ENCODE measurements around the gene BASP1.
"Not testable (repeated sequence)": the region's sequence is repeated elsewhere in the genome, so short reads cannot be mapped to it uniquely, and the experiment has no call there.

BASP1 gene

DNA sequence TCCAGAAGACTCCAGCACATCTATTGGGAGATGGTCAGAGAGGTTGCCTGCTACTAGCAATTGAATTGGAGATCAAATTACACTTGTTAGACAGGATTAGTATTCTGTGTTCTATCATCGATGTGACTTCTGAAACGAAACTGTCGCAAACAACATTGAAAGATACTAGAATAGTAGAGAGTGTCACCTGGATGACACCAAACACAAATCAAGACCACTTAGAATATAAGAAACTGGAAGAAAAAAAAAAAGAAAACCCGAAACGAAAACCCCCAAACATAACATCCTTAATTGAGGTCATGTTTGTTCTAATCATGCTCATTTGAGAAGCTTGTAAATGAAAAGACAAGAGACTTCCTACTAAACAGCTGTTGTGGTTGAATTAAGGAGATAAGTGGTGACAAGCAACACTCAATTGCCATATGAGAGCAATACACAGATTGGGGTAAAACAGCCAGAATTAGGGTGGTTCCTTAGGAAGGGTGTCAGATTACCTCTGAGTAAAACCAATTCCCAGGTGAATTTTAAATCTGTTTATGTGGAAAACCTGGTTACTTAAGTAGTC lies 97.6 kb downstream of the BASP1 start:
- Histone ChIP-seq H3K4me1 (ENCODE audit: insufficient read depth, low read length) (peaks cover 7% of the 10 kb centered on the region; the same call in 1 of the 2 replicates), H3K36me3 (ENCODE audit: insufficient read depth, low read depth, low read length) (no peaks in the 10 kb centered on the region), H3K27me3 (ENCODE audit: insufficient read depth, low read length) (no peaks in the 10 kb centered on the region), H3K9me3 (ENCODE audit: insufficient read depth, low read depth, low read length) (no peaks in the 10 kb centered on the region), H3K27ac (ENCODE audit: low read length) (no peak overlapping the region), H3K4me3 (ENCODE audit: low read length) (no peak overlapping the region), H3K9ac (ENCODE audit: low read depth, low read length) (no peak overlapping the region)

DNA sequence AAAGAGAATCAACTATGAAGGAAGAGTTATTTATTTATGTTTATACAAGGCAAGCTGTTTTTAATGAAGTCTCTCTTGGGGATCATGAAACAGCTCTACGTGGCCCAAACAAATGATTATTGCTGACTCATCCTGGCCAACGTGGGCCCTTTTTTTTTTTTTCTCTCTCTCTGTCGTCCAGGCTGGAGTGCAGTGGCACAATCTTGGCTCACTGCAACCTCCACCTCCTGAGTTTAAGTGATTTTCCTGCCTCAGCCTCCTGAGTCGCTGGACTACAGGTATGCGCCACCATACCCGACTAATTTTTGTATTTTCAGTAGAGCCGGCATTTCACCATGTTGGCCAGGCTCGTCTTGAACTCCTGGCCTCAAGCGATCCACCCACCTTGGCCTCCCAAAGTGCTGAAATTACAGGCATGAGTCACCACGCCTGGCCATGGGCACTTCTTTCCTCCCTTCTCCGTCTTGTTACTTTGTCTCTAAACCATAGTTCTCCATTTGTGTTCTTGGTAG lies 98.3 kb downstream of the BASP1 start:
- no peak overlapping the region for H3K9ac ChIP-seq (ENCODE audit: low read depth, low read length)
- H3K4me3 ChIP-seq (ENCODE audit: low read length), result no peak overlapping the region
- no peak overlapping the region for H3K27ac ChIP-seq (ENCODE audit: low read length)
- no peaks in the 10 kb centered on the region for H3K9me3 ChIP-seq (ENCODE audit: insufficient read depth, low read depth, low read length)
- H3K27me3 ChIP-seq (ENCODE audit: insufficient read depth, low read length), result no peaks in the 10 kb centered on the region
- H3K36me3 ChIP-seq (ENCODE audit: insufficient read depth, low read depth, low read length), result no peaks in the 10 kb centered on the region
- H3K4me1 ChIP-seq (ENCODE audit: insufficient read depth, low read length), result peaks cover 7% of the 10 kb centered on the region; the same call in 1 of the 2 replicates

DNA sequence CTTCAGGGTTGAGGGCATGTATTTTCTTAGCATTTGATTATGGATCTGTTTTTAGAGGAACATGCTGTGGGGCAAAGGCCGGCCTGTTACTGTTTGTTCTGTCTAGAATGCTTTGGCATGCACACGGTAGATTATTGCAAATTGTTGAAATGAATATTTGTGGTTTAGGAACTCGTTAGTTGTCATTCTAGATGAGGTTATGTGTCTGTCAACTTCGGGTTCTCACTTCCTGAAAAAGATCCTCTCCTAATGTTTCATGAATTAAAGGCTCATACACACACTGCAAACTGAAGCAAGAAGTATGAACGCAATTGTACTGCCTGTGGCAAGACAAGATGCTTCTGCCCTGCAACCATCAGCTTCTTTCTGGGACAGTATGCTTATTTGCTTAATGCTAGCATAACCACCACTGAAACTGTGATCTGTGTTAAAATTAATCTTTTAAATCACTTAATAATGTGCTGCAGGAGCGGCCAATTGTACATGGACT lies 99.6 kb downstream of the BASP1 start:
- H3K27me3 ChIP-seq (ENCODE audit: insufficient read depth, low read length), result no peaks in the 10 kb centered on the region
- peaks cover 7% of the 10 kb centered on the region; the same call in 1 of the 2 replicates for H3K4me1 ChIP-seq (ENCODE audit: insufficient read depth, low read length)
- H3K36me3 ChIP-seq (ENCODE audit: insufficient read depth, low read depth, low read length), result no peaks in the 10 kb centered on the region
- H3K27ac ChIP-seq (ENCODE audit: low read length), result no peak overlapping the region
- H3K9ac ChIP-seq (ENCODE audit: low read depth, low read length), result no peak overlapping the region
- H3K4me3 ChIP-seq (ENCODE audit: low read length), result no peak overlapping the region
- H3K9me3 ChIP-seq (ENCODE audit: insufficient read depth, low read depth, low read length), result no peaks in the 10 kb centered on the region

DNA sequence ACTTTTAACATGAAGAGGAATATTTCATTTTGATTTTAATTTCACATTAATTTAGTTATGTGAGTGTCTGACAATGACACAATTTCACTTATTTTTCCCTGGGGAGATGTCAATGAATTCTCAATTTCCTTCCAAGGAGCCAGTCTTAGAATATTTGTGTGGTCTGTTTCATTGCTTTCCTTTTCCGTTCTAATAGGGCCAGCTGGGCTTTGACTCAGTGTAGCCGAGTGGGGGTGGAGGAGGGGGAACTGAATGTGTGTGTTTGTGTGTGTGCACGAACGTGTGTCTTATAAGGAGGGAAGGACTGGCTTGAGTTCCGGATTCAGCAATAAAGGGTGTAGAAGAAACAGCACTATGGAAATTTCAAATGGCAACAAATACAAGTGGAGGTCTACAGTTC lies 100.0 kb downstream of the BASP1 start:
- Histone ChIP-seq H3K27me3 (ENCODE audit: insufficient read depth, low read length) (no peaks in the 10 kb centered on the region), H3K27ac (ENCODE audit: low read length) (no peak overlapping the region), H3K9me3 (ENCODE audit: insufficient read depth, low read depth, low read length) (no peaks in the 10 kb centered on the region), H3K9ac (ENCODE audit: low read depth, low read length) (no peak overlapping the region), H3K36me3 (ENCODE audit: insufficient read depth, low read depth, low read length) (no peaks in the 10 kb centered on the region), H3K4me1 (ENCODE audit: insufficient read depth, low read length) (peaks cover 7% of the 10 kb centered on the region; the same call in 1 of the 2 replicates), H3K4me3 (ENCODE audit: low read length) (no peak overlapping the region)

DNA sequence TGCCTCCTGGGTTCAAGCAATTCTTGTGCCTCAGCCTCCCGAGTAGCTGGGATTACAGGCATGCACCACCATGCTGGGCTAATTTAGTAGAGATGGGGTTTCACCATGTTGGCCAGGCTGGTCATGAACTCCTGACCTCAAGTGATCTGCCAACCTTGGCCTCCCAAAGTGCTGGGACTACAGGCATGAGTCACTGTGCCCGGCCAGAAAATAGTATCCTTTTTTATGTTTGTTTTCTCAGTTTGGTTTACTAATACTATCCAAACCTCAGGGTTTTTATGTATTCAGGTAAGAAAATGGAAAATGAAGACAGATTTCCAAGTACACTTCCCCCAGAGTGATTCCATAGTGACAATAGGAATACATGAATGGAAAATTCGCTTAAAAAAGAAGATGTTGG lies 101.7 kb downstream of the BASP1 start:
- H3K4me1 ChIP-seq (ENCODE audit: insufficient read depth, low read length); H3K27ac ChIP-seq (ENCODE audit: low read length); H3K9ac ChIP-seq (ENCODE audit: low read depth, low read length): not testable (repeated sequence)

DNA sequence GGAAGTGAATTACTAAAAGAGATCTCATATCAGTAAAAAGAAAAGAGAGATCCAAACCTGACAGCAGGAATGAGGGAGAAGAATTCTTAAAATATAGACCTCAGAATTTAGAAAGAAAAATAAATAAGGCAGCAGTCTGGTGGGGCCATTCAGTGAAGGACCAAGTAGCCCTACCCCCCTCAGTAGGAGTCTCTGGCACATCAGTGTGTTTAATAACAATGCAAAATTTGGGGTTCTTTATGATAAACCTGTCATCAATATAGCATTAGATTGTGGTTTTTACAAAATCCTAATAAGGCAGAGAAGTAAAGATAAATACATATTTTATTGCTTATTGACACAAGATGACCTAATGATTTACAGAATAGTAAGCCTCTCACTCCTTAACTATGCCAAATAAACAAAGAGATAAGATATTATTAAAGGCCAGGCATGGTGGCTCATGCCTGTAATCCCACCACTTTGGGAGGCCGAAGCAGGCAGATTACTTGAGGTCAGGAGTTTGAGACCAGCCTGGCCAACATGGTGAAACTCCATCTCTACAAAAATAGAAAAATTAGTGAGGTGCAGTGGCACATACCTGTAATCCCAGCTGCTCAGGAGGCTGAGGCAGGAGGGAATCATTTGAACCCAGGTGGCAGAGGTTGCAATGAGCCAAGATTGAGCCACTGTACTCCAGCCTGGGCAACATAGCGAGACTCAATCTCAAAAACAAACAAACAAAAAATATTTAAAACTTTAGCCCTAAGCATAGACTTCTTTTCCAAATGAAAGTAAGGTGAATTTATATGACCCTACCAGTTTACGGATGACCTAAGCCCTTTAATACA lies 108.6 kb downstream of the BASP1 start:
- Histone ChIP-seq H3K27ac (ENCODE audit: low read length) (no peak overlapping the region), H3K9me3 (ENCODE audit: insufficient read depth, low read depth, low read length) (no peaks in the 10 kb centered on the region), H3K4me1 (ENCODE audit: insufficient read depth, low read length) (no peaks in the 10 kb centered on the region), H3K9ac (ENCODE audit: low read depth, low read length) (no peak overlapping the region), H3K4me3 (ENCODE audit: low read length) (no peak overlapping the region), H3K36me3 (ENCODE audit: insufficient read depth, low read depth, low read length) (no peaks in the 10 kb centered on the region), H3K27me3 (ENCODE audit: insufficient read depth, low read length) (no peaks in the 10 kb centered on the region)

More for the DNA sequence above, 101.7 kb downstream of the BASP1 start:
- H3K27me3 ChIP-seq (ENCODE audit: insufficient read depth, low read length); H3K36me3 ChIP-seq (ENCODE audit: insufficient read depth, low read depth, low read length); H3K9me3 ChIP-seq (ENCODE audit: insufficient read depth, low read depth, low read length); H3K4me3 ChIP-seq (ENCODE audit: low read length): not testable (repeated sequence)

All from iPS-20b (cell line).